PC-9 (cell line): ENCODE results near the gene SORBS1. TPM values are rescaled to one million over a fixed set of nuclear protein-coding genes. Genes with fewer than 3 reads are reported as not detected.

Experiments
- BruUV-seq: library from RNA; stranded (reverse); fragments of 400-500 nt; replicated peaks from 2 replicates; lab custom pipeline; 2021; lab: Mats Ljungman, UMichigan
- CTCF ChIA-PET: fragments of 300-600 bp; sonication (Branson Sonifier 250); formaldehyde crosslinking; loops from one replicate; lab custom pipeline; 2022; ENCODE audit warnings: antibody characterized with exemption; lab: Charles Lee
- POLR2A ChIA-PET: fragments of 300-600 bp; sonication (Branson Sonifier 250); formaldehyde crosslinking; loops from one replicate; lab custom pipeline; 2022; ENCODE audit warnings: antibody characterized with exemption; ENCODE audit not compliant: unreplicated experiment; lab: Charles Lee
- DNase-seq, 2 experiments: peaks; one replicate each; pipeline versions ENCODE4 v3.0.0 to v3.0.0-alpha.2; 2015 to 2022; ENCODE audit warnings: mixed read lengths in 1 of 2
- H2AFZ ChIP-seq: fragments of 200-600 bp; sonication (generic); 2 replicates; pipeline ENCODE4 v1.8.1; 2017; ENCODE audit warnings: antibody characterized with exemption
- H3F3A ChIP-seq: fragments of 200-600 bp; sonication (generic); 2 replicates; pipeline ENCODE4 v1.8.1; 2017; ENCODE audit warnings: antibody characterized with exemption, mild to moderate bottlenecking, low read depth; ENCODE audit not compliant: insufficient read depth
- H3K27ac ChIP-seq: fragments of 200-600 bp; sonication (generic); 2 replicates; pipeline ENCODE4 v1.6.1; 2016; ENCODE audit warnings: mixed run types
- H3K27me3 ChIP-seq: fragments of 200-600 bp; sonication (generic); 2 replicates; pipeline ENCODE4 v1.6.1; 2016; ENCODE audit warnings: low read depth, mixed run types; ENCODE audit not compliant: insufficient read depth
- H3K36me3 ChIP-seq: fragments of 200-600 bp; sonication (generic); 2 replicates; pipeline ENCODE4 v1.6.1; 2016; ENCODE audit warnings: low read depth, mixed run types
- H3K4me1 ChIP-seq: fragments of 200-600 bp; sonication (generic); replicated peaks from 2 replicates; pipeline ENCODE4 v1.6.1; 2016; ENCODE audit warnings: mixed run types; ENCODE audit not compliant: insufficient read depth
- H3K4me2 ChIP-seq: fragments of 200-600 bp; sonication (generic); 2 replicates; pipeline ENCODE4 v1.6.1; 2017; ENCODE audit warnings: mixed run types
- H3K4me3 ChIP-seq: fragments of 200-600 bp; sonication (generic); 2 replicates; pipeline ENCODE4 v1.6.1; 2016; ENCODE audit warnings: mixed run types
- H3K79me2 ChIP-seq: fragments of 200-600 bp; sonication (generic); 2 replicates; pipeline ENCODE4 v1.6.1; 2017; ENCODE audit warnings: low read depth, mixed run types
- H3K9me2 ChIP-seq: fragments of 200-600 bp; sonication (generic); 2 replicates; pipeline ENCODE4 v1.8.1; 2017; ENCODE audit warnings: mild to moderate bottlenecking; ENCODE audit not compliant: insufficient read depth
- H3K9me3 ChIP-seq: fragments of 200-600 bp; sonication (generic); 2 replicates; pipeline ENCODE4 v1.8.1; 2016; ENCODE audit warnings: low read depth; ENCODE audit not compliant: insufficient read depth
- H4K20me1 ChIP-seq: fragments of 200-600 bp; sonication (generic); 2 replicates; pipeline ENCODE4 v1.8.1; 2017; ENCODE audit not compliant: insufficient read depth
- CTCF ChIP-seq: fragments of 200-600 bp; sonication (generic); conservative IDR thresholded peaks from 2 replicates; pipeline ENCODE4 v1.6.1; 2017; ENCODE audit warnings: mixed run types, antibody characterized with exemption, mild to moderate bottlenecking, moderate library complexity
- EZH2 ChIP-seq: fragments of 200-600 bp; sonication (generic); IDR thresholded peaks from 2 replicates; pipeline ENCODE4 v1.8.0; 2017; ENCODE audit warnings: antibody characterized with exemption, low read depth
- intact Hi-C: fragments of 100-400 bp; cut with micrococcal nuclease; formaldehyde crosslinking; loops from one replicate; pipeline ENCODE4 v1.10.0; 2022; ENCODE audit not compliant: unreplicated experiment
- total RNA-seq: library from RNA; stranded (reverse); gene quantifications from 2 replicates; pipeline ENCODE4 v1.2.3, GENCODE V29; 2021

SORBS1 gene
- total RNA-seq, 1 experiment from 2014 or later, result 5.0 TPM

DNA sequence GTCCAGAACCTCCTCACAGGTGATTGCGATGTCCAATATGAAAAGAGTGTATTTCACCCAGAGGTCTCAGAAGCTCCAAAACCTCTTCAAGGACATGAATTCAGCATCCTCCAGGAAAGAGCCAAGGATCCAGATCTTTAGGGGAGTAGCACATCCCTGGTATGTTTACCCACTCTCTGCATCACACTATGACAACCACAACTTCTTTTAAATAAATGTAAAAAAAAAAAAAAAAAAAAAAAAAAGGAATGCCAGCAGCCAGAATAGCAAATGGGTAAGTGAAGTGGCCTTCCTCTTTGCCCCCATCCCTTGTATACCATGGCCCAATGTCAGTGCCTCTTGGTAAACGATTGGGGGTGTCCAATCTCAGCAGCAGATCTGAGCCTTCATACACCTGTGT, 67.3 kb downstream of the SORBS1 start:
- Histone ChIP-seq H3F3A (no peaks in the 10 kb centered on the region), H3K4me2 (no peak overlapping the region), H3K27me3 (no peaks in the 10 kb centered on the region), H3K79me2 (no peaks in the 10 kb centered on the region), H3K4me1 (no peaks in the 10 kb centered on the region), H3K9me3 (no peaks in the 10 kb centered on the region), H3K36me3 (no peaks in the 10 kb centered on the region), H3K9me2 (no peaks in the 10 kb centered on the region), H2AFZ (no peak overlapping the region), H4K20me1 (no peaks in the 10 kb centered on the region), H3K27ac (no peak overlapping the region), H3K4me3 (no peak overlapping the region)
- TF ChIP-seq EZH2 (no peak), CTCF (no peak)
- ChIA-PET CTCF (no interaction called here), POLR2A (no interaction called here)
- DNase-seq, result no peak
- BruUV-seq, result no TSS peak
- intact Hi-C loops, result no loop called here

DNA sequence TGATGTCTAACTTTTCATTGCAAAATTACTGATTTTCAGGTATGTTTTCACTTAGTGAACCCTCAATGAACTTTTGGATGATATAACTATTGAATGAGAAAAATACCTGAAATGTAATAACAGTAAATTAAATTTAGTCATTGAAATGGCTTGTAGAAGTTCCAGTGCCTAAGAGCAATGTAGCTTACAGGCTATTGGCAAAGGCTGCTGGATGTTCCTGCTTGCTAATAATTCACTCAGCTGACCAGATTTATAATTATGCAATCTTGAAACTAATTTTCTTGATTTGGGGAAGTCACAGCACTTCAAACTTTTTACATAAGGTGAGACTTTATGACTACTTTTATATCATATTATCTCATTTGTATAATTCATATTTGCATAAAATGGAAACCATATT, 73.2 kb downstream of the SORBS1 start:
- Histone ChIP-seq H3K27me3 (no peaks in the 10 kb centered on the region), H3K27ac (no peak overlapping the region), H3K79me2 (no peaks in the 10 kb centered on the region), H3K9me3 (no peaks in the 10 kb centered on the region), H4K20me1 (no peaks in the 10 kb centered on the region), H3K9me2 (no peaks in the 10 kb centered on the region), H3F3A (no peaks in the 10 kb centered on the region), H3K4me3 (no peak overlapping the region), H2AFZ (no peak overlapping the region), H3K36me3 (no peaks in the 10 kb centered on the region), H3K4me1 (no peaks in the 10 kb centered on the region), H3K4me2 (no peak overlapping the region)
- DNase-seq, result no peak
- TF ChIP-seq CTCF, result no peak
- no peak for TF ChIP-seq EZH2
- BruUV-seq, result no TSS peak
- intact Hi-C loops, result no loop called here
- ChIA-PET POLR2A (no interaction called here), CTCF (no interaction called here)

DNA sequence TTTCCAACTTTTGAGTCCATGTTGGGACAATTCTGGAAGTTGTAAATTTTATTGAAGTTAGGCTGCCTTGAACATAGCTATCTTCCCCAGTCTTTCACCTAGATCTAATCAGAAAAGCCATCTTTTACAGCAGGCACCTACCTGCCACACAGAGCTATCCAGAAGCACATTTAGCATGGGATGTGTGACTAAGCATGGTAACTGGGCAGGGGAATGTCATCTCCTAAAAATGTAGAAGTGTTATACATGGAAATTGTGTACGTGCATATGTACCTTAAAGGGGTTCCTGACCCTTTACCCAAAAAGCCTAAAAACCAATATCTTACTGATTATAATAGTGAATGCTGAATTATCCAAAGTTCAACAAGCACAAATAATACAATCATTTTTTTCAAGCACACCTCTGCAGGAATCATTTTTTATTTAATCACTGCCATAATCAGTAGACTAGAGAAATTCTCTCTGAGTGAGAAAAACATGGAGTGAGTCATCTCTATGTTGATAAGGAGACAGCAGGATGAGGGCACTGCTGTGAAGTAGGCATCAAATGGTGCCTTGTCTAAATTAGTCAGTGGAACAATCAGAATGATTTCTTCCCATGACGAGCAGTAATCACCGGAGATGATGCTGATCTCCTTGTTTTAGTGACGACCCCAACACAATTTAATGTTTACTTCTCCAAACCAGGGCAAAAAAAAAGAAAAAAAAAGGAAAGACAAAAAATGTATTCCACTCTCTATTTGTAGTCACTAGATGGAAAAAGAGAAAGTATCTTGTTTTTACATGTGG, 75.9 kb downstream of the SORBS1 start:
- no peaks in the 10 kb centered on the region for H4K20me1 ChIP-seq
- no peaks in the 10 kb centered on the region for H3K9me2 ChIP-seq
- no peaks in the 10 kb centered on the region for H3F3A ChIP-seq
- H3K9me3 ChIP-seq, result no peaks in the 10 kb centered on the region
- H3K27ac ChIP-seq, result no peak overlapping the region
- H3K4me3 ChIP-seq, result no peak overlapping the region
- CTCF ChIA-PET, result interaction anchor here (0.6 kb wide), 1 partner anchor 93 kb away, joined by 3 read pairs; no protein-coding TSS in a partner anchor
- no TSS peak for BruUV-seq
- no peak overlapping the region for H3K4me2 ChIP-seq
- intact Hi-C loops, result no loop called here
- POLR2A ChIA-PET, result no interaction called here
- H3K27me3 ChIP-seq, result no peaks in the 10 kb centered on the region
- TF ChIP-seq CTCF (no peak), EZH2 (no peak)
- no peaks in the 10 kb centered on the region for H3K36me3 ChIP-seq
- H2AFZ ChIP-seq, result no peak overlapping the region
- no peak for DNase-seq
- H3K4me1 ChIP-seq, result no peaks in the 10 kb centered on the region
- no peaks in the 10 kb centered on the region for H3K79me2 ChIP-seq
